HG03103 (cell line): ENCODE measurements around the gene CCL21.
"Not testable (repeated sequence)": the region's sequence is repeated elsewhere in the genome, so short reads cannot be mapped to it uniquely, and the experiment has no call there.

ENCODE experiments used
- ATAC-seq: cut with Tn5 transposase; IDR thresholded peaks from one replicate; pipeline ENCODE4 v1.9.1; 2021; ENCODE audit warnings: low read depth; ENCODE audit not compliant: unreplicated experiment

Gene CCL21, protein sequence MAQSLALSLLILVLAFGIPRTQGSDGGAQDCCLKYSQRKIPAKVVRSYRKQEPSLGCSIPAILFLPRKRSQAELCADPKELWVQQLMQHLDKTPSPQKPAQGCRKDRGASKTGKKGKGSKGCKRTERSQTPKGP

DNA sequence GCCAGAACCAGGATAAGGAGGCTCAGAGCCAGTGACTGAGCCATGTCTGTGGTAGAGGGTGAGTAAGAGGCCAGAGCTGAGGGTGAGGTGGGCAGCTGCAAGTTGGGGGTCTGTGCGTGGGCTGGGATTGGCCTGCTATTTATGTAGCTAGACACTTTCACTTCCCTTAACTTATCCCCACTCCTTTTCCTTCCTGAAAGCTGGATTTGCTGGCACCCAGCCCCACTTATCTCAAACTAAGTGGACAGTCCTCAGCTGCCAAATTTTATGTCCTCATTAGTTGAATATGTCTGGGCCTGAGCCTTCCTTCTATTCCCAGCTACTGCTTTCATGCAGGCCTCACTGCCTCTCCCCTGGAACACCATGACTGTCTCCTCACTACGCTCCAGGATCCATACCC is at the start of gene CCL21:
CCL21 (minus strand) TSS at position 114 of the 400 bp plus-strand sequence; CDS start at position 44, 70 bp downstream.
- ATAC-seq, result no peak

DNA sequence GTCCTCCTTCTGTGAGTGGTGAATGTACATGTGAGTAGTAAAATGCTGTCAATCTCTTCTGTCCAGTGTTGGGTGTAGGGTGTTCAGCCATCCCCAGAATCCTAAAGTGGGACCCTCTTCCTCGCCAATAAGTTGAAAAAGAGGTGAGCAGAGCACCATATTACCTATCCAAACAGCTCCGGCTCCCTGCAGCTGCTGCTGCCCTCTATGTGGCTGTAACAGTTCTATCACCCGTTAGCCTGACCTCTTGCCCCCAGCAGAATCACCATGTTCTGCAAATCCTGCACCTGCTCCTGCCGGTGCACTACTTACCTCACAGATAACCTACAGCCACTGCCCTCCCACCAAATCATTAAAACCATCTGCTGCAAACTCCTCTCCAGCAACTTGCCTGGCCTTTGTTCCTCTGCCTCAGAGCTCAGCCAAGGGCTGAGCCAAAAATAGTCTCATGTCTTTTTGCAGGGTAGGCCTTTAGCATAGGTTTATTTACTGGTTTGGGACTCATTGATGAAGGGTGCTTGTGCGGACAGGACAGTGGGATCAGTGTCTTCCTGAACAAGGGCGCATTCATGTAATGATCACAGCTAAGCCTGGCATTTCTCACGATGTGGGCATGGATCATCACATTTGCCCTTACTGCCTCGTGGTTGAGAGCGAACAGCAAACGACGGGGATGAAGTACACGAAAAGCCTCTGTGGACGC is 49.6 kb upstream of the CCL21 start:
- ATAC-seq, result no peak

DNA sequence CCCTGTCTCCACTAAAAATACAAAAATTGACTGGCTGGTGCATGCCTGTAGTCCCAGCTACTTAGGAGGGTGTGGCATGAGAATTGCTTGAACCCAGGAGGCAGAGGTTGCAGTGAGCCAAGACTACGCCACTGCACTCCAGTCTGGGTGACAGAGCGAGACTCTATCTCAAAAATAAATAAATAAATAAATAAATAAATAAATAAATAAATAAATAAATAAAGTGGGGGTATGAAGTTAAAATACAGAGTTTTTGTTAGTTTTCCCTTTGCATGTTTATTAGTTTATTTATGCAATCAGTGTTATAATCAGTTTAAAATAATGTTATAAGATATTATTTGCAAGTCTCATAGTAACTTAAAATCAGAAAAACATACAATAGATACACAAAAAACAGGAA is 40.4 kb upstream of the CCL21 start:
- ATAC-seq, result not testable (repeated sequence)

DNA sequence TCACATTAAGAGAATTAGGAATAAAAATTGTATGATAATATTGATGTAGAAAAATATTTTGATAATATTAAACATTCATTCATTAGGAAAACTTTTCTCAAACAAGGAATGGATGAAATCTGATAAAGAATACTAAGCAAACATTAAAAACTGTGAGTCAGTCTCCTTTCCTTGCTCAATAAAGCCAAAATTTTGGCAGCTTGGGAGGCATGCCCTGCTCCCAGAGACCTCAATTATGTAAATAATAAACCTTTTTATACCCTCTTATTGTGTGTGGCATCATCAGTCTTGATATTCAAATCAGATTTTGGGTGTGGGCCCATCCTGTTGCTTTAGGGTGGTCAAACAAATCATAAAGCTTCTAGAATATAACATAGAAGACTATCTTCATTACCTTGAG is 36.6 kb upstream of the CCL21 start:
- ATAC-seq, result no peak

DNA sequence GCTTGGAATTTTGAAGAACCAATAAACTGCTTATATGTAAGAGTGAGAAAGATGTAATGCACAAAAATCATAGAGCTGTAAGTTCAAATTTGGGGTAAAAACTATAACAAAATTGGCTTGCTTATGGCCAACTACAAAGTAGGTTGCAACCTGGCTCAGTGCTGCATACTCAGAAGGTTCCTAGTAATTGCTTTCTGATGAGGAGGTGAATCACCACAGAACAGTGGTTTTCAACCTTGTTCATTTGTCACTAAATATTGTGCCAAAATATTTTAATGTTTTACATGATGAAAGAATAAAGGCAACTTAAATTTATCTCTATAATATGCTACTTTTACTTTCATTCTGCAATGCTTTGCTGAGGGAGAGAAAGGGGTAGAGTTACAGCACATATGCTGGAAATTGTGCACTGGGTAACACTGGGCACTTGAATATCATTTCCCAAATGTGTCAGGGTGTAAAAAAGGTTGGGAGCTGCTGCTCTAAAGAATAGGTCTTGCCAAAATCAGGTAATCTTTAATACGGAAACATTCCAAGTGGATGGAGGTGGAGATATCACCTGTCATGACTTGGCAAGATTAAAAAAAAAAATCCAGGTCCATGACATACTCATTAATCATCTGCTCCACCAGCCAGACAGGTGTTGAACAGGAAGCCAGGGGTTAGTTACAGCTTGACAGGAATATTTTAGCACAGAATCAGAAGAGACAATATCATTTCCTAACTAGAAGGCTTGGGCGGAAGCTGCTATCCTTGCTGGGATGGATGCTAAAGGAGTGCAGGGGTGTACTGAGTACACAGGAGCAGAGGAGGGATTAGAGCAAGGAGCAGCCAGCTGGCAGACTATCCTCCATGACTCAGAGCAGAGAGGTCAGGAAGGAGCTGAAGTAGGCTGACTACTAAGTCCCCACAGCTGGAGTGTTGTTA is 34.6 kb upstream of the CCL21 start:
- ATAC-seq, result no peak

DNA sequence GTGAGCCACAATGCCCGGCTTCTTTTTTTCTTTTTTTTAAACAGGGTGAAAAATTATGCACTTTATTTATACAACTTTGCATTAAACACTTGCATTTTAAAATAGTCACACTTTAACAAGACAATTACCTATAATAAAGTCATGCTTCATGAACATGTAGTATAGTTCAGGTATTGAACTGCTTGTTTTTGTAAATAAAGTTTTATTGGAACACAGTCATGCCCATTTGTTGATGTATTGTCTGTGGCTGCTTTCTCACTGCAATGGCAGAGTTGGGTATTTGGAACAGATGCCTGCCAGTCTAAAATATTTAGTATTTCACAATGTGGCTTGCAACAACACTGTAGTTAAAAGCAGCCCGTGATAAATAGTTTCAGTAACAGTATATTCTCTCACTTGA is 32.8 kb upstream of the CCL21 start:
- no peak for ATAC-seq

DNA sequence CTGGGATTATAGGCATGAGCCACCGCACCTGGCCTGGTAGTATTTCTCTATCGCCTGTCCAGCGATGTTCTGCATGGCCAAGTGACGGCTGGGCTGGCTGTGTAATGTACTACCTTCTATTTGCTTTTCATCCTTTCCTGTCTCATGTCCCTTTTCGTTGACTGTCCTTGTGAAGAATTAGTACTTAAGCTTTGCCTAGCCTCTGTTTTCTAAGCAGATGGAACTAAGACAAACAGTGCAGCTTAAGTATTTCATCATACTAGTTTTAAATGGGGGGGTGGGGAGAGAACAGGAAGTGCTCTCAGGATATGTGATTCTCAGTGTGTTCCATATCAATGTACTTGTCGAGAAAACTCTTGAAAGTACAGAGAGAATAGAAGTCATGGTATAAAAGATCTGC is 31.7 kb upstream of the CCL21 start:
- no peak for ATAC-seq

DNA sequence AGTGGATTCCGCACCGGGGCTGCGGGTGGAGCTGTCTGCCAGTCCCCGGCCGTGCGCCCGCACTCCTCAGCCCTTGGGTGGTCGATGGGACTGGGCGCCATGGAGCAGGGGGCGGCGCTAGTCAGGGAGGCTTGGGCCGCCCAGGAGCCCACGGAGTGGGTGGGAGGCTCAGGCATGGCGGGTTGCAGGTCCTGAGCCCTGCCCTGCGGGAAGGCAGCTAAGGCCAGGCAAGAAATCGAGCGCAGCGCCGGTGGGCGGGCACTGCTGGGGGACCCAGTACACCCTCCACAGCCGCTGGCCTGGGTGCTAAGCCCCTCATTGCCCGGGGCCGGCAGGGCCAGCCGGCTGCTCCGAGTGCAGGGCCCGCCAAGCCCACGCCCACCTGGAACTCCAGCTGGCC is 30.2 kb upstream of the CCL21 start:
- not testable (repeated sequence) for ATAC-seq

DNA sequence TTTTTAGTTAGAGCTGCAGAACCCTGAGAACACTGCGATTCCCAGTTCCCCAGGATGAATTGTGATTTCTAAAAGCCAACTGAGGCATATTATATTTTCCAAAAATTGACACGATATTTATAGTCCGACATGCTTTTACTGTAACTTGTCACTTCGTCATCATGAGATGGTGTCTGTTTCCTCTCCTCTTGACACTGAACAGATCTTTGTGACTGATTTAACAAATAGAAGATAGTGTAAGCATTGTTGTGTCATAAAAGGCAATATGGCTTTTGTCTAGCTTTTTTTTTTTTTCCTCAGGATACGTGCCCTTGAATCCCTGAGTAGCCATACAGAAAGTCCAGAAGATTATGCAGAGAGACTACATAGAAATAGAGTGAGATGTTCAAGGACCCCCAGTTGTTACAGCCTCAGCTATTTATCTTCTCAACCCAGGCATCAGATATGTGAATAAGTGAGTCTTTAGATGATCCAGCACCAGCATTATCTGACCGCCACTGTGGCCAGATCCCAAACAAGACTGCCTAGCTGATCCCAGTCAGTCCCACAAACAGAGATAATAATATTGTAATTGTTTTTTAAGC is 27.8 kb upstream of the CCL21 start:
- ATAC-seq, result no peak

DNA sequence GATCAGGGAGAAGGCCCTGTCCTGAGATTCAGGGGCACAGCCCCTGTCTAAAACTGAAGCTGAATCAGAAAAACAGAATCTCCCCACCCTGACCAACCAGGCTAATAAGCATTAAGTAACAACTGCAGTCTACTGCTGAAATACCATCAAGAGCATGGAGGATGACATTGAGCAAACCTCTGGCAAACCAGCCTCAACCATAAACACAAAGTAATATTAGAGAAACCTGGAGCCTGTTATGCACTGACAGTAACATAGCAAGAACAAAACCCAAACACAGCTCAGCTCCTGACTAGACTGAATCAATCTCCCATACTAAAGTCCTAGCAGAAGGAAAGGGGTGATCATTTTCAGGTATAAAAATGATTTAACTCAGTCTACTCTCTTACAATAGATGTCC is 24.8 kb upstream of the CCL21 start:
- ATAC-seq, result no peak

DNA sequence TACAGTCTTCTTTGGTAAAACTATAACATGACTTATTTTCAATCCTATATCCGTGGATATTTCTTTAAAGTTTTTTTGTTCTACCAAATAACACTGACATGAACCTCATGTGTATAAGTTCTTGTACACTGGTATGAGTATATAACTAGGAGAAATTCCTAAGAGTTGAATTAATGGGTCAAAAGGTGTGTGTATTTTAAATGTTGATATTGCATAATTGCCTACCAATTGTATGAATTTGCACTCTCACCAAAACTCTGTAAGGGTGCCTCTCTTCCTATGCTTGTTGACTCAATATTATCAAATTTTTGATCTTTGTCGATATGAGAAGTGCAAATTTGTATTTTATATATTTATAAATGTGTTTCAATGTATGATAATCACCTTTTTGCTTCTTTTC is 22.9 kb upstream of the CCL21 start:
- ATAC-seq, result no peak

DNA sequence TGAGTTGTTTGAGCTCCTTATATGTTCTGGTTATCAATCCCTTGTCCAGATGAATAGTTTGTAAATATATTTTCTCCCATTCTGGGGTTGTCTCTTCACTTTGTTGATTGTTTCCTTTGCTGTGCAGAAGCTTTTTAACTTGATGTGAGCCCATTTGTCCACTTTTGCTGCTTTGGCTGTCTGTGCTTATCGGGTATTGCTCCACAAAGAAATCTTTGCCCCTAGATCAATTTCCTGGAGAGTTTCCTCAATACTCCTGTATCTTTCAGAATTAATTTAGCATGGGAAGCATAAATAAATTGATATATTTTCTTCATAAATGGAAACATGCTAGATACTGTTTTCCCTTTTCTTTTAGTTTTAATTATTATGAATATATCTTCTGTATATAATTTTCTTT is 22.5 kb upstream of the CCL21 start:
- ATAC-seq, result no peak

DNA sequence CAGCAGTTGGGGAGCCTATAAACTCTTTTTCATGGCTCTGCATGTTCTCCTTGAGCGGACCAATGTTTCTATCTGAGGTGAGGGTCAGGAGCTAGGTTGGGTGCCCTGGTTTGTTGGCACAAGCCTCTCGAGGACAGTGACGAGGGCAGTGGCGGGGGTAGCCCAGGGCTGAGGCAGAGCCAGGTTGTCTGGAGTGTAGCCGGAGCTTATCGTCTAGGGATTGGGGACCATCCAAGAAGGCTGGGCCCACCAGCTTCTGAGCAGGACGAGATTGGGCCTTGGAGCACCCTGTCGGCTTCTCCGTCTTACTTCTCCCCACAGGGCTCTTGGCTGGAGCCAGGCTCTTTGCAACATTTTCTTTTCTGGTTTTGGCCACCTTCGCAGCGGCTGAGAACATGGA is 13.2 kb upstream of the CCL21 start:
- no peak for ATAC-seq

DNA sequence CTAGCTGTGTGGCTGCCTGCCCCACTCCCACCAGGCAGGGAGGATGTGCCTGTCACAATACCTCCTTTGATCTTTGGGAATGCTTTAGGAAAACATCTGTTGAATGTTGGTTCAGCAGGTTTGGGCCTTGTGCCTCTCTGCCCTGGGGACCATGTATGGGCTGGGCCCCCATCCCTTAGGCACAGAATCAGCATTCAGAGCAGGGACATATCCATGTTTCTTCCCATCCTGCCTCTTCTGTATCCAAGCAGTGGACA is 9.8 kb upstream of the CCL21 start:
- ATAC-seq, result not testable (repeated sequence)

DNA sequence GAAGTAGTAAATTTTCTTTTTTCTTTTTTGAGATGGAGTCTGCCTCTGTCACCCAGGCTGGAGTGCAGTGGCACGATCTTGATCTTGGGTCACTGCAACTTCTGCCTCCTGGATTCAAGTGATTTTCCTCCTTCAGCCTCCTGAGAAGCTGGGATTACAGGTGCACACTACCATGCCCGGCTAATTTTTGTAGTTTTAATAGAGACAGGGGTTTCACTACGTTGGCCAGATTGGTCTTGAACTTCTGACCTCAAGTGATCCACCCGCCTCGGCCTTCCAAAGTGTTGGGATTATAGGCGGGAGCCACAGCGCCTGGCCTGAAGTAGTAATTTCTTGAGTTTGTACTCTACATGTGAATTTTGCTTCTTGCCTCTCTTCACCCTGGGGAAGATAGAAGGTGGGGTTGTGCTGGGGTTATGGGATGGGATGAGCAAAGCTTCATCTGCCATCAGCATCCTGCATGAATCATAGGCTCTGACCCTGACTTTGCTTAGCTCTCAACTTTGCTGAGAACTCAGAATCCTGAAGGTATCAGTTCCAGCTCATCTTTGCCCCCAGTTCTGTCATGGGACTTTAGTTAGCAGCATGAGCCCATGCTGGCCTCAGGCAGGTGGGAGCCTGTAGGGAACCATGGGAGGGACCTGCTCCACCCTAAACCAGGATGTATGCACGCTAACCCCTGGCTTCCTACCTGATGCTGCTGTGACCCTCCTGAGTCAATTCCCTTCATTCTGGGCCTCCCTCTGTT is 9.3 kb upstream of the CCL21 start:
- no peak for ATAC-seq

DNA sequence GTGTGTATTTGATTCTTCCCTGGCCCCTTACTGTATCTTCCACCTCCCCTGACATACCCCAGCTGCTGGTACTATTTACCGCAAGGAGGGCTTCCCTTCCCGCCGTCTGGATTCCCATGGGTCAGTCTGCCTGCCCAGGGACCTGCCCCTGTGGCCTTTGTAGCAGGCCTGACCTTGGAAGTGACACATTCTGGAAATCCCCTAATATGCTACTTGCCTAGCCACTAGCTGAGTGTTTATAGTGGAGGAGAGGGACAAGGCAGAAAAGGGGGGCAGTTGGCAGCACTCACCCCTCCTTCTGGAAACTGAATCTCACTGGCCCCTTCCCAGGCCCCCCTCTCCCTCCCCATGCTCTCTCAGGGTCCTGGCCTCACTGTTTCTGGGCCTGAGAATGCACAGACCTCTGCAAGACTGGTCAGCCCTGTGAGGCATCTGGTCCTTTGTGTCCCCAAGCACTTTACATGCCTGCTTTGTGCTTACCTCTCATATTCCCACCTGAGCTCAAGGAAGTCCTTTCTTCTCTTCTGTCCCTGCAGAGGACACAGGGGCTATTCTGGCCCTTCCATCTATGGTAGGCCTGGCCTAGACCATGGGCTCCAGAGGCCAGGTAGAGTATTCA is 8.2 kb upstream of the CCL21 start:
- no peak for ATAC-seq

DNA sequence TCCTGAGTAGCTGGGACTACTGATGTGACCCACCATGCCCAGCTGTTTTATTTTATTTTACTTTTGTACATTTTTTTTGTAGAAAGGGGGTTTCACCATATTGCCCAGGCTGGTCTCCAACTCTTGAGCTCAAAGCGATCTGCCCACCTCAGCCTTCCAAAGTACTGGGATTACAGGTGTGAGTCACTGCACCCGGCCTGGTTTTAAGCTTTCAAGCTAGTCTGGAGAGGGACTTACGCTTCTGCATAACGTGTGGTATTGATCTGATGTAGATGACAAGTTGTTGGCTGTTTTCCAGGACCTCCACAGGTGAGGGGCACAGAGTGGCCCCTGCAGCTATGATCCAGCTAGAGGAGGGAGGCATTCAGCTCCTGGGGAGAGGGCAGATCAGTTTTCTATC is 6.8 kb upstream of the CCL21 start:
- no peak for ATAC-seq

DNA sequence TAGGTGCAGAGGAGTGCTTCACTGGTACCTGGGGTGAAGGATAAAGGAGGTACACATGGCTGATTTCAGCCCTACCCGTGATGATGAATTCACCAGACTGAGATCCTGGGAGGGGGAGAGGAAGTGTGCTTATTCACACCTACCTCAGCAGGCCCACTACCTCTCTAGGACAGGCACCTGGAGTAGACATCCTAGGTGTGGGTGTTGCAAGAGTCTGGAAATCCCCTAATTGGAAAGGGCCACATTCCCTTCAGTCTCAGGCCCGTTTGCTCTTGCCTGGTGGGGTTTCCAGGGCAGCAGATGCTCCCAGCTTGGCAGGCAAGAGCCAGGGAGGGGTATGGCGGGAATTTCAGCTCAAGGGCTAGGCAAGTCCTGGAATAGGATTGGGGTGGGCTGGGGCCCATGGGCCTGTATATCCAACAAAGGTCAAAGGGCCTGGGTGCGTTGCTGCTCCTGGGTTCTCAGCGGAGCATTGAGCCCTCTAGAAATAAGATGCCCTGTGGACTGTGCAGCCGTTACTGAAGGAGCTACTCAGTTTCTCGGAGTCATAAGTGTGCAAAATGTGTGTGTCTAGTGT is 5.8 kb upstream of the CCL21 start:
- ATAC-seq, result no peak

DNA sequence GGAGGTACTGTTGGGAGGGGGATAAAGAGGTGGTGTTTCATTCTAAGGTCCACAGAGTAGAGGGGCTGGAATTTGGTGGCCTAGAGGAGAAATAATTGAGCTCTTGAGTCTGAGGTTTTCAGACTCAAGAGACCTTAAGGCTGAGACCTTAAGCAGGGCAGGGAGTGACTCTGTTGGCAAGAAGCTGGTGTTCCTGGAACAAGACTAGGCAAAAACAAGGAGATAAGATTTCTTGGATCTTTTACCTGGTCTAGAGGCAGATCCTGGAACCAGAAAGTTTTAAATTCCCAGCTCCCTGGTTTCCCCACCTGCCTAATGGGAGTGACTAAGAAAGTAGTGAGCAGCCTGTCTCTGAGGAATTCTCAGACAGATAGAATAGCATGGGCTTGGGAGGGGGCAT is 4.1 kb upstream of the CCL21 start:
- ATAC-seq, result no peak

DNA sequence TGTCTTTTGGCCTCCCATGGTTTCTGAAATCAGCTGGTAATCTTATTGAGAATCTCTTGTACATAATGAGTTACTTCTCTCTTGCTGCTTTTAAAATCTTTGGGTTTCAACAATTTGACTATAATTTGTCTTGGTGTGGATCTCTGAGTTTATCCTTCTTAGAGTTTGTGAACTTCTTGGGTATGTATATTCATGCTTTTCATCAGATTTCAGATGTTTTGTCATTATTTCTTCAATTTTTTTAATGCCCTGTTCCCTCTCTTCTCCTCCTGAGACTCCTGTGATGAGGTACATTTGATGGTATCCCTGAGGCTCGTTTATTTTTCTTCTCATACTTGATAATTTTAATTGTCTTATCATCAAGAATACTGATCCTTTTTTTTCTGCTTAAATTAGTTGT is 2.2 kb upstream of the CCL21 start:
- ATAC-seq, result no peak
